Measurements from ENCODE around the gene MCTP1.

DNA sequence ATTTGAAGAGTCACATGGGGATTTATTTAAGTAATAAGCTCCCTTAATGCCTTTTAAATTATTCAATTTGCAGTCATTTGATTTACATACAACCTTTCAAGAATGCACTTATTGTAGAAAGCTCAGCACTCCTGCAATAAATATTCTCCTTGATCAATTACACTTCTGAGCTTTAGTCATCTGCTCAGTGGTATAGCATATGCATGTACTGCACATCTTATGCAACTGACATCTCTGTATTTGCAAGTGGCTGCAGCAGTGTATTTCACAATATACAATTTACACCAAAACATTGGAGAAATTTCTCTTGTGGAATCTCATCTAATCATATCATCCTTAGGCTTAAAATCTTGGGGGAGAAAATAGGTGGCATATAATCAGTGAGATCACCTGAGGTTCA is 340.7 kb downstream of the MCTP1 start:
- no peak for TF ChIP-seq EZH2 (IDR thresholded peaks at IDR 0.05; ENCODE audit: borderline replicate concordance)
- TF ChIP-seq, protein P1, sequence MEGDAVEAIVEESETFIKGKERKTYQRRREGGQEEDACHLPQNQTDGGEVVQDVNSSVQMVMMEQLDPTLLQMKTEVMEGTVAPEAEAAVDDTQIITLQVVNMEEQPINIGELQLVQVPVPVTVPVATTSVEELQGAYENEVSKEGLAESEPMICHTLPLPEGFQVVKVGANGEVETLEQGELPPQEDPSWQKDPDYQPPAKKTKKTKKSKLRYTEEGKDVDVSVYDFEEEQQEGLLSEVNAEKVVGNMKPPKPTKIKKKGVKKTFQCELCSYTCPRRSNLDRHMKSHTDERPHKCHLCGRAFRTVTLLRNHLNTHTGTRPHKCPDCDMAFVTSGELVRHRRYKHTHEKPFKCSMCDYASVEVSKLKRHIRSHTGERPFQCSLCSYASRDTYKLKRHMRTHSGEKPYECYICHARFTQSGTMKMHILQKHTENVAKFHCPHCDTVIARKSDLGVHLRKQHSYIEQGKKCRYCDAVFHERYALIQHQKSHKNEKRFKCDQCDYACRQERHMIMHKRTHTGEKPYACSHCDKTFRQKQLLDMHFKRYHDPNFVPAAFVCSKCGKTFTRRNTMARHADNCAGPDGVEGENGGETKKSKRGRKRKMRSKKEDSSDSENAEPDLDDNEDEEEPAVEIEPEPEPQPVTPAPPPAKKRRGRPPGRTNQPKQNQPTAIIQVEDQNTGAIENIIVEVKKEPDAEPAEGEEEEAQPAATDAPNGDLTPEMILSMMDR (IDR thresholded peaks at IDR 0.05; ENCODE audit: poor library complexity) = no peak
- TF ChIP-seq EZH2phosphoT487 (IDR thresholded peaks at IDR 0.05; ENCODE audit: low read depth, severe bottlenecking, unreplicated experiment) = no peak

Data from hepatocyte (in vitro differentiated cells).